Activated CD8-positive, alpha-beta memory T cell treated with anti-CD3 and anti-CD28 coated beads, Interleukin-2, amount 50 U/mL, for 24 hours (primary cell): Measurements from ENCODE around the gene XPA.
"Not testable (repeated sequence)": the region's sequence is repeated elsewhere in the genome, so short reads cannot be mapped to it uniquely, and the experiment has no call there.

Source experiments
- DNase-seq: peaks from one replicate; pipeline ENCODE4 v3.0.0-alpha.2; 2020; ENCODE audit errors: extremely low read depth

XPA gene

GRCh38 chr9:97696803-97697601 lies at the start of gene XPA:
Gene XPA (minus strand): TSS chr9:97697340. CDS start chr9:97697292, 48 bp downstream.
- peak; percentile 91 for DNase-seq

GRCh38 chr9:97744710-97745708 lies 47.9 kb upstream of the XPA start:
- no peak for DNase-seq

GRCh38 chr9:97744025-97744424 lies 46.9 kb upstream of the XPA start:
- not testable (repeated sequence) for DNase-seq

- no peak for DNase-seq
Observed at GRCh38 chr9:97742545-97742944, 45.4 kb upstream of the XPA start.

GRCh38 chr9:97741947-97742346 lies 44.8 kb upstream of the XPA start:
- DNase-seq = no peak

- no peak for DNase-seq
Observed at GRCh38 chr9:97740848-97741821, 44.0 kb upstream of the XPA start.

GRCh38 chr9:97737429-97737828 lies 40.3 kb upstream of the XPA start:
- DNase-seq = no peak

GRCh38 chr9:97735070-97735600 lies 38.0 kb upstream of the XPA start:
- no peak for DNase-seq

- DNase-seq = no peak
Observed at GRCh38 chr9:97726716-97727115, 29.6 kb upstream of the XPA start.

GRCh38 chr9:97723819-97724218 lies 26.7 kb upstream of the XPA start:
- no peak for DNase-seq

- no peak for DNase-seq
Observed at GRCh38 chr9:97722331-97722730, 25.2 kb upstream of the XPA start.

GRCh38 chr9:97721396-97721795 lies 24.3 kb upstream of the XPA start:
- no peak for DNase-seq

GRCh38 chr9:97717866-97718265 lies 20.7 kb upstream of the XPA start:
- DNase-seq = no peak

- DNase-seq = no peak
Observed at GRCh38 chr9:97714435-97714834, 17.3 kb upstream of the XPA start.

- no peak for DNase-seq
Observed at GRCh38 chr9:97711223-97711626, 14.1 kb upstream of the XPA start.

- DNase-seq = no peak
Observed at GRCh38 chr9:97710356-97711222, 13.4 kb upstream of the XPA start.

- no peak for DNase-seq
Observed at GRCh38 chr9:97706246-97706645, 9.1 kb upstream of the XPA start.

- DNase-seq = no peak
Observed at GRCh38 chr9:97705354-97705950, 8.3 kb upstream of the XPA start.

GRCh38 chr9:97704851-97705250 lies 7.7 kb upstream of the XPA start:
- DNase-seq = no peak

GRCh38 chr9:97704345-97704677 lies 7.2 kb upstream of the XPA start:
- DNase-seq = no peak
